ENCODE results near the gene NKIRAS2. TPM values are rescaled to one million over a fixed set of nuclear protein-coding genes. Genes with fewer than 3 reads are reported as not detected.
A peak's percentile ranks its signal among the peaks of the same experiment; 100 is the strongest.

The NKIRAS2 gene
- total and polyA plus RNA-seq, 2 of the 13 experiments (the other 11 are each of a cell fraction or from before 2014, with no cell fraction given) = 27.9 to 42.0 TPM

- TF ChIP-seq IRF2 (CRISPR knock-in tag; IDR thresholded peaks at IDR 0.05) (no peak), MTA1 (CRISPR knock-in tag; IDR thresholded peaks at IDR 0.05; ENCODE audit: borderline replicate concordance) (peak; percentile 30; the same call in 1 of the 2 replicates), ZNF597 (CRISPR knock-in tag; IDR thresholded peaks at IDR 0.05) (no peak), ZNF776 (CRISPR knock-in tag; IDR thresholded peaks at IDR 0.05) (no peak), IRF9 (CRISPR knock-in tag; IDR thresholded peaks at IDR 0.05; ENCODE audit: borderline replicate concordance) (no peak), ZSCAN5A (CRISPR knock-in tag; IDR thresholded peaks at IDR 0.05; ENCODE audit: borderline replicate concordance) (no peak), MLX (CRISPR knock-in tag; IDR thresholded peaks at IDR 0.05) (no peak), SRSF4 (IDR thresholded peaks at IDR 0.05; ENCODE audit: low read depth, low read length, poor library complexity, severe bottlenecking) (no peak), ZNF17 (CRISPR knock-in tag; IDR thresholded peaks at IDR 0.05) (no peak), RARG (CRISPR knock-in tag; IDR thresholded peaks at IDR 0.05; ENCODE audit: low read depth) (no peak), SRY (CRISPR knock-in tag; IDR thresholded peaks at IDR 0.05) (no peak), USF2 (IDR thresholded peaks at IDR 0.05; ENCODE audit: low read depth, low read length) (no peak), USF2 (CRISPR knock-in tag; IDR thresholded peaks at IDR 0.05; ENCODE audit: borderline replicate concordance) (no peak), ZBTB1 (CRISPR knock-in tag; IDR thresholded peaks at IDR 0.05; ENCODE audit: borderline replicate concordance) (no peak), HNF4A (CRISPR knock-in tag; IDR thresholded peaks at IDR 0.05) (0 out of 2 replicates have a peak, but pooled peaks have one; percentile 5), ZNF614 (CRISPR knock-in tag; IDR thresholded peaks at IDR 0.05; ENCODE audit: borderline replicate concordance) (no peak), RBM39 (IDR thresholded peaks at IDR 0.05; ENCODE audit: low read depth, low read length, poor library complexity, severe bottlenecking) (no peak), ZNF280B (CRISPR knock-in tag; IDR thresholded peaks at IDR 0.05; ENCODE audit: borderline replicate concordance) (0 out of 2 replicates have a peak, but pooled peaks have one; percentile 24), TAF1 (CRISPR knock-in tag; IDR thresholded peaks at IDR 0.05) (no peak), ZNF207 (IDR thresholded peaks at IDR 0.05; ENCODE audit: borderline replicate concordance) (no peak), GTF2F1 (IDR thresholded peaks at IDR 0.05; ENCODE audit: low read length) (no peak), CREB1 (IDR thresholded peaks at IDR 0.05) (no peak), CREB1 (CRISPR knock-in tag; IDR thresholded peaks at IDR 0.05) (no peak), PHF21A (CRISPR knock-in tag; IDR thresholded peaks at IDR 0.05) (no peak)
These were observed 31.8 kb downstream of the NKIRAS2 start (continued) for GRCh38 chr17:42051645-42052044.

Measured in HepG2 (cell line).